ENCODE results near the gene FRMPD1. TPM values are rescaled to one million over a fixed set of nuclear protein-coding genes. Genes with fewer than 3 reads are reported as not detected.

The FRMPD1 gene
- total RNA-seq, 1 experiment from 2014 or later, result 0.26 TPM

DNA sequence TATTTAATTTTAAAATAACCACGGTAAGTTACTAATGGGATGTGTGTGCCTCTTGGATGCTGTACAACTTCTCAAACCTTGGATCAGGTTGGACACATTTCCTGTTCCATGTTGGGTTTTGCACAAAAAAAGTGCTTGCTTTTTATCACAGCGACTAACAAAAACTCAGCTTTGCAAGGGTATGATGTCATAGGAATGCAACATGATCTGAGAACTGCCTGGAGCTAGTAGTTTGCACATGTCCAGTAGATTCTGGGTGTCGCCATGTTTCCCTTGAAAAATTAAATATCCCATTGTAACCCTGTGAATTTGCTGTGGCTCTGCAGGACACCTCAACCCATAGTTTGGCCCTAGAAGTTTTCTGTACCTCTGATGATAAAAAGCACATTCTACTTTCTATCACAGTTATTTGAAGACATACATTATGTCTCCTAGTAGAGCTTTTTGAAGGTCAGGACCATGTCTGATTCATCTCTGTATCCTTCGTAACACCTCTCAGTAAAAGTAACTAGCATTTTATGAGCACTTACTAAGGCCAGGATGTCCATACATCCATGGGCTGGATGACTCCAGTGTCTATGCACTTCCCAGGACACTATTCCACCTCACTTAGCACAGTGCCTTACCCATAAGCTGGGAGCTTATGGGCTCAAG lies 11.5 kb upstream of the FRMPD1 start:
- ChIA-PET CTCF (interaction anchor here (1.4 kb wide), 1 partner anchor 29 kb away, joined by 3 read pairs; no protein-coding TSS in a partner anchor), POLR2A (no interaction called here)
- TF ChIP-seq ATF3 (CRISPR knock-in tag; conservative IDR thresholded peaks at IDR 0.05), result no peak
- TF ChIP-seq ZMAT4 (CRISPR knock-in tag; IDR thresholded peaks at IDR 0.05), result no peak
- TF ChIP-seq NR1H2 (CRISPR knock-in tag; IDR thresholded peaks at IDR 0.05), result no peak
- TF ChIP-seq, protein P1, sequence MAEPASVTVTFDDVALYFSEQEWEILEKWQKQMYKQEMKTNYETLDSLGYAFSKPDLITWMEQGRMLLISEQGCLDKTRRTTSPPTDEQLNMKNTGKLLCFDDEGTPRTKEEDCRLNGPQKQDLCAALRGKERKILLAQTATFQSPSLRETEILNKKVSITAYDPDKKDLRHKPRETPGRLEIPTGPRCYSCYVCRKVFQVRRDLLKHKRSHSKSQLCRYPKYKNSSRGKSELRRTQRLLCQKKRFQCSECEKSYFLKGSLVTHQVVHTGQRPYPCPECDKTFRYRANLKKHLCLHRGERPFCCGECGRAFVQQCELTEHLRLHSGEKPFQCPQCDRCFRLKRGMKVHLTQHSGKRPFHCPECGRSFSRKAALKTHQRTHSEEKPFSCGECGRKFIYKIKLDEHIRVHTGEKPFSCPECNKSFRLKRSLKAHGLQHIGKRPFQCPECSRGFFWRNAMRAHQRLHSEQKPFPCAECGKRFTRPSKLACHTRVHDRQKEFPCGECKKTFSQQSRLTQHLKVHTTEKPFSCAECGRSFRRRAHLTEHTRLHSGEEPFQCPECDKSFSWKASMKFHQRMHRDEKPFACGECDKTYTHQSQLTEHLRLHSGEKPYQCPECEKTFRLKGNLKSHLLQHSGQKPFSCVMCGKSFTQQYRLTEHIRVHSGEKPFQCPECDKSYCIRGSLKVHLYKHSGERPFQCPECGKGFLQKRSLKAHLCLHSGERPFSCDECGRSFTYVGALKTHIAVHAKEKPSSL (CRISPR knock-in tag; conservative IDR thresholded peaks at IDR 0.05), result no peak
- TF ChIP-seq RORB (CRISPR knock-in tag; IDR thresholded peaks at IDR 0.05), result no peak
- TF ChIP-seq MXD4 (CRISPR knock-in tag; IDR thresholded peaks at IDR 0.05; ENCODE audit: borderline replicate concordance), result no peak
- TF ChIP-seq E2F4 (CRISPR knock-in tag; IDR thresholded peaks at IDR 0.05; ENCODE audit: borderline replicate concordance, low read depth), result no peak
- TF ChIP-seq, protein P2, sequence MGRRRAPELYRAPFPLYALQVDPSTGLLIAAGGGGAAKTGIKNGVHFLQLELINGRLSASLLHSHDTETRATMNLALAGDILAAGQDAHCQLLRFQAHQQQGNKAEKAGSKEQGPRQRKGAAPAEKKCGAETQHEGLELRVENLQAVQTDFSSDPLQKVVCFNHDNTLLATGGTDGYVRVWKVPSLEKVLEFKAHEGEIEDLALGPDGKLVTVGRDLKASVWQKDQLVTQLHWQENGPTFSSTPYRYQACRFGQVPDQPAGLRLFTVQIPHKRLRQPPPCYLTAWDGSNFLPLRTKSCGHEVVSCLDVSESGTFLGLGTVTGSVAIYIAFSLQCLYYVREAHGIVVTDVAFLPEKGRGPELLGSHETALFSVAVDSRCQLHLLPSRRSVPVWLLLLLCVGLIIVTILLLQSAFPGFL (CRISPR knock-in tag; IDR thresholded peaks at IDR 0.05; ENCODE audit: borderline replicate concordance), result no peak
- TF ChIP-seq MYBL2 (CRISPR knock-in tag; IDR thresholded peaks at IDR 0.05), result no peak
- no peak for TF ChIP-seq E2F1 (CRISPR knock-in tag; IDR thresholded peaks at IDR 0.05)
- TF ChIP-seq ZNF512 (CRISPR knock-in tag; IDR thresholded peaks at IDR 0.05; ENCODE audit: borderline replicate concordance), result no peak
- TF ChIP-seq CBFB (CRISPR knock-in tag; IDR thresholded peaks at IDR 0.05; ENCODE audit: low read depth), result no peak
- no peak for TF ChIP-seq ZNF416 (CRISPR knock-in tag; IDR thresholded peaks at IDR 0.05)
- no peak for TF ChIP-seq ESRRA (CRISPR knock-in tag; IDR thresholded peaks at IDR 0.05; ENCODE audit: borderline replicate concordance)
- DNase-seq (ENCODE audit: low spot score) (no peak), ATAC-seq (no peak)
- peaks cover 5% of the 10 kb centered on the region for H3K4me1 Mint-ChIP-seq
- H3K9me3 Mint-ChIP-seq, result no peaks in the 10 kb centered on the region
- H3K27me3 Mint-ChIP-seq (ENCODE audit: low read depth), result no peaks in the 10 kb centered on the region; the same call in 1 of the 2 replicates
- H3K36me3 Mint-ChIP-seq, result no peaks in the 10 kb centered on the region
- H3K4me3 Mint-ChIP-seq, result no peak overlapping the region
- no peak overlapping the region for H3K27ac Mint-ChIP-seq

GRCh38 chr9:37639841-37640240 lies 10.9 kb upstream of the FRMPD1 start:
- ATAC-seq (no peak), DNase-seq (ENCODE audit: low spot score) (no peak)
- Mint-ChIP-seq H3K4me1 (peaks cover 5% of the 10 kb centered on the region), H3K36me3 (no peaks in the 10 kb centered on the region), H3K27ac (no peak overlapping the region), H3K4me3 (no peak overlapping the region), H3K27me3 (ENCODE audit: low read depth) (peaks cover 4% of the 10 kb centered on the region), H3K9me3 (no peaks in the 10 kb centered on the region)
- POLR2A ChIA-PET, result no interaction called here
- CTCF ChIA-PET, result interaction anchor here (1.4 kb wide), 1 partner anchor 28 kb away, joined by 3 read pairs; no protein-coding TSS in a partner anchor
- TF ChIP-seq GRHL2 (CRISPR knock-in tag; IDR thresholded peaks at IDR 0.05; ENCODE audit: insufficient replicate concordance, severe bottlenecking), result no peak
- TF ChIP-seq, protein P1 (CRISPR knock-in tag; conservative IDR thresholded peaks at IDR 0.05), result no peak
- TF ChIP-seq, protein P3, sequence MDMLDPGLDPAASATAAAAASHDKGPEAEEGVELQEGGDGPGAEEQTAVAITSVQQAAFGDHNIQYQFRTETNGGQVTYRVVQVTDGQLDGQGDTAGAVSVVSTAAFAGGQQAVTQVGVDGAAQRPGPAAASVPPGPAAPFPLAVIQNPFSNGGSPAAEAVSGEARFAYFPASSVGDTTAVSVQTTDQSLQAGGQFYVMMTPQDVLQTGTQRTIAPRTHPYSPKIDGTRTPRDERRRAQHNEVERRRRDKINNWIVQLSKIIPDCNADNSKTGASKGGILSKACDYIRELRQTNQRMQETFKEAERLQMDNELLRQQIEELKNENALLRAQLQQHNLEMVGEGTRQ (CRISPR knock-in tag; IDR thresholded peaks at IDR 0.05), result no peak
